Tibial nerve (tissue), 4 donors: ENCODE measurements around the gene FRZB.

ENCODE experiments used
- CTCF ChIP-seq, 5 experiments: fragments of 200-600 bp in 3 of 5; fragments of 450-650 bp in 2 of 5; sonication (generic) in 3 of 5; IDR thresholded peaks; one replicate each; pipeline ENCODE4 v1.5.1; 2016 to 2019; ENCODE audit warnings: antibody characterized with exemption in 5 of 5, mild to moderate bottlenecking in 3 of 5, moderate library complexity in 2 of 5
- EP300 ChIP-seq, 2 donors: sonication (generic); formaldehyde crosslinking; IDR thresholded peaks; one replicate each; pipeline ENCODE4 v1.6.1; 2017; ENCODE audit warnings: antibody characterized with exemption in 2 of 2, mild to moderate bottlenecking in 1 of 2
- POLR2A ChIP-seq, 2 donors: fragments of 450-650 bp; IDR thresholded peaks; one replicate each; pipeline ENCODE4 v1.6.1; 2017; ENCODE audit warnings: antibody characterized with exemption in 2 of 2, mild to moderate bottlenecking in 2 of 2, moderate library complexity in 2 of 2

GRCh38 chr2:182814804-182815203 is 51.6 kb downstream of the FRZB start:
- TF ChIP-seq POLR2A (IDR thresholded peaks at IDR 0.05), result no peak
- TF ChIP-seq CTCF (IDR thresholded peaks at IDR 0.05), result no peak
- TF ChIP-seq EP300 (IDR thresholded peaks at IDR 0.05), result no peak
